ENCODE results near the gene KCNH2.

DNA sequence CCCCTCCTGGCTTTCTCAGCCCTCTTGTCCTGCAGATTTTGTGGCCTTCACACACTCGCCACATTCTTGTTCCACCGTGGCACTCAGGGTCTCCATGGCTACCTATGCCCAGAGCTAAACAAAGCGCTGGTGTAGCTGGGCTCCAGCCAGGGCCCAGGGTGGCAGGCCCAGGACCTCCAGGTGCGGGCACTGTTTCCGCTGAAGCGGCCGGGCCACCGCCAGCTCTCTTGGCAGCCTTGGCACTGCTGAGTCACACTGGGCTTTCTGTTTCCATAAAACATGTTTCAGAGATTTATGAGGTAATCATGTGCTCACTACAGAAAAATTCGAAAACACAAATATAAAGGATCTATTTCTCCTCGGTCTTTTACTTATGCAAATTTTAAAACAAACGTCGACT, 74.5 kb downstream of the KCNH2 start:
- TF ChIP-seq, protein P1, sequence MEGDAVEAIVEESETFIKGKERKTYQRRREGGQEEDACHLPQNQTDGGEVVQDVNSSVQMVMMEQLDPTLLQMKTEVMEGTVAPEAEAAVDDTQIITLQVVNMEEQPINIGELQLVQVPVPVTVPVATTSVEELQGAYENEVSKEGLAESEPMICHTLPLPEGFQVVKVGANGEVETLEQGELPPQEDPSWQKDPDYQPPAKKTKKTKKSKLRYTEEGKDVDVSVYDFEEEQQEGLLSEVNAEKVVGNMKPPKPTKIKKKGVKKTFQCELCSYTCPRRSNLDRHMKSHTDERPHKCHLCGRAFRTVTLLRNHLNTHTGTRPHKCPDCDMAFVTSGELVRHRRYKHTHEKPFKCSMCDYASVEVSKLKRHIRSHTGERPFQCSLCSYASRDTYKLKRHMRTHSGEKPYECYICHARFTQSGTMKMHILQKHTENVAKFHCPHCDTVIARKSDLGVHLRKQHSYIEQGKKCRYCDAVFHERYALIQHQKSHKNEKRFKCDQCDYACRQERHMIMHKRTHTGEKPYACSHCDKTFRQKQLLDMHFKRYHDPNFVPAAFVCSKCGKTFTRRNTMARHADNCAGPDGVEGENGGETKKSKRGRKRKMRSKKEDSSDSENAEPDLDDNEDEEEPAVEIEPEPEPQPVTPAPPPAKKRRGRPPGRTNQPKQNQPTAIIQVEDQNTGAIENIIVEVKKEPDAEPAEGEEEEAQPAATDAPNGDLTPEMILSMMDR (IDR thresholded peaks at IDR 0.05; ENCODE audit: control extremely low read depth in 1 of 3, insufficient read depth in 1 of 3, low read depth in 1 of 3, low read length in 3 of 3), result no peak
- TF ChIP-seq RXRA (IDR thresholded peaks at IDR 0.05; ENCODE audit: insufficient read depth, low read depth, low read length) (no peak), CHD2 (IDR thresholded peaks at IDR 0.05; ENCODE audit: low read length) (no peak), POLR2A (IDR thresholded peaks at IDR 0.05; ENCODE audit: control extremely low read depth in 1 of 2, low read depth in 2 of 2, low read length in 2 of 2) (no peak), RFX5 (IDR thresholded peaks at IDR 0.05; ENCODE audit: borderline replicate concordance, low read depth, low read length) (no peak), CEBPB (IDR thresholded peaks at IDR 0.05; ENCODE audit: low read depth, low read length) (no peak), NRF1 (IDR thresholded peaks at IDR 0.05; ENCODE audit: low read depth, low read length) (no peak), BRCA1 (IDR thresholded peaks at IDR 0.05; ENCODE audit: low read depth, low read length) (no peak)

Data from H1 (cell line).